H1 (cell line): Measurements from ENCODE around the gene DOCK1. TPM values are rescaled to one million over a fixed set of nuclear protein-coding genes. Genes with fewer than 3 reads are reported as not detected.

Source experiments
- BRCA1 ChIP-seq: IDR thresholded peaks from 2 replicates; pipeline ENCODE4 v1.6.1; 2012; ENCODE audit warnings: low read depth, low read length, improper control_type of control experiment
- CHD1 ChIP-seq: IDR thresholded peaks from 2 replicates; pipeline ENCODE4 v1.6.1; 2012; ENCODE audit warnings: low read depth, low read length, improper control_type of control experiment
- EZH2 ChIP-seq: fragments of 200-600 bp; sonication (generic); IDR thresholded peaks from 2 replicates; pipeline ENCODE4 v1.7.1; 2012; ENCODE audit warnings: low read depth, mild to moderate bottlenecking, moderate library complexity, low read length, inconsistent platforms; ENCODE audit not compliant: severe bottlenecking
- MAX ChIP-seq: IDR thresholded peaks from 2 replicates; pipeline ENCODE4 v1.6.1; 2012; ENCODE audit warnings: inconsistent platforms
- POLR2A ChIP-seq, 2 experiments: IDR thresholded peaks; 1 replicate in 1 of 2; 2 replicates in 1 of 2; pipeline ENCODE4 v1.6.1; 2011; ENCODE audit warnings: low read depth in 2 of 2, low read length in 2 of 2, mild to moderate bottlenecking in 2 of 2; ENCODE audit errors: control extremely low read depth in 1 of 2
- SIN3A ChIP-seq, 2 experiments: IDR thresholded peaks in 1 of 2; conservative IDR thresholded peaks in 1 of 2; 2 replicates each; pipeline ENCODE4 v1.6.1; 2011 to 2012; ENCODE audit warnings: low read length in 2 of 2, improper control_type of control experiment in 1 of 2, low read depth in 1 of 2, mild to moderate bottlenecking in 1 of 2
- SIRT6 ChIP-seq: IDR thresholded peaks from one replicate; pipeline ENCODE4 v1.7.1; 2012; ENCODE audit warnings: low read length, inconsistent platforms
- YY1 ChIP-seq: IDR thresholded peaks from 2 replicates; pipeline ENCODE4 v1.6.1; 2011; ENCODE audit warnings: low read depth, mild to moderate bottlenecking, low read length
- polyA plus RNA-seq, 7 experiments: library from polyadenylated mRNA; depleted of rRNA in 3 of 7; stranded (reverse) in 5 of 7; unstranded in 2 of 7; fragments of >200 nt in 5 of 7; fragments of 200-250 nt in 2 of 7; gene quantifications; 1 replicate in 5 of 7; 2 replicates in 1 of 7; 4 replicates in 1 of 7; pipeline versions ENCODE4 v1.2.1 to v1.2.3, GENCODE V29; 2011 to 2013; ENCODE audit warnings: missing spikeins in 2 of 7, mixed read lengths in 2 of 7
- total RNA-seq: library from RNA; stranded (reverse); fragmentation: NEBNext Ultra II Directional; extraction: Animal tissue kit (Norgen Biotek cat#: 25700); gene quantifications from 2 replicates; pipeline ENCODE4 v1.2.1, GENCODE V29; 2021

Gene DOCK1
- total and polyA plus RNA-seq, 2 of the 8 experiments (the other 6 are each of a cell fraction or from before 2014, with no cell fraction given) = 11.6 to 53.0 TPM

DNA sequence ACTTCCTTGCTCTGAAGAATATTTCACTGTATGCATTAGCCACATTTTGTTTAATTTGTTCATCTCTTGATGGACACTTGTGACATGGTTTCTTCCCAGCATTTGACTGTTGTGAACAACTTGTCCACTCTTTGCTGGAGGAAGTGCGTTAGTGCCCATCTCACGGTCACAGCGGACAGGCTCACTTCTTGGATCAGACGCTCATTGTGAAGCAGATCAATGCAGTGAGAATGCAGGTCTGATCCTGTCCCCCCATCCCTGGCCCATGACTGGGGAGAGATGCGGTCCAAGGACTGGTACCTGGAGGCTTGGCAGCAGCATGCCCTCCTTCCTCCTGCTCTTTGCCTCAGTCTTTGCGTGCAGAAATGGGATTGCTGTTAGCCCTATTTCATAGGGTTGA lies 41.5 kb downstream of the DOCK1 start (continued):
- TF ChIP-seq POLR2A (IDR thresholded peaks at IDR 0.05; ENCODE audit: control extremely low read depth in 1 of 2, low read depth in 2 of 2, low read length in 2 of 2) = no peak
- no peak for TF ChIP-seq YY1
- no peak for TF ChIP-seq SIRT6
- no peak for TF ChIP-seq CHD1
- TF ChIP-seq SIN3A (conservative IDR thresholded peaks at IDR 0.05 in 1 of 2, IDR thresholded peaks at IDR 0.05 in 1 of 2; ENCODE audit: low read depth in 1 of 2, low read length in 2 of 2) = no peak
- no peak for TF ChIP-seq MAX
- TF ChIP-seq EZH2 = no peak
- no peak for TF ChIP-seq BRCA1
